Tongue (tissue), 2 donors: ENCODE data around the gene UGT1A10. TPM values are rescaled to one million over a fixed set of nuclear protein-coding genes. Genes with fewer than 3 reads are reported as not detected.
"Not testable (repeated sequence)": the region's sequence is repeated elsewhere in the genome, so short reads cannot be mapped to it uniquely, and the experiment has no call there.

Source experiments
- DNase-seq: peaks from one replicate; pipeline ENCODE4 v3.0.0-alpha.2; 2015
- total RNA-seq: library from RNA; depleted of rRNA; stranded (reverse); fragments of >200 nt; gene quantifications from one replicate; pipeline ENCODE4 v1.2.3, GENCODE V29; 2014

The UGT1A10 gene
- total RNA-seq, 1 donor from 2014 or later, result not detected

DNA sequence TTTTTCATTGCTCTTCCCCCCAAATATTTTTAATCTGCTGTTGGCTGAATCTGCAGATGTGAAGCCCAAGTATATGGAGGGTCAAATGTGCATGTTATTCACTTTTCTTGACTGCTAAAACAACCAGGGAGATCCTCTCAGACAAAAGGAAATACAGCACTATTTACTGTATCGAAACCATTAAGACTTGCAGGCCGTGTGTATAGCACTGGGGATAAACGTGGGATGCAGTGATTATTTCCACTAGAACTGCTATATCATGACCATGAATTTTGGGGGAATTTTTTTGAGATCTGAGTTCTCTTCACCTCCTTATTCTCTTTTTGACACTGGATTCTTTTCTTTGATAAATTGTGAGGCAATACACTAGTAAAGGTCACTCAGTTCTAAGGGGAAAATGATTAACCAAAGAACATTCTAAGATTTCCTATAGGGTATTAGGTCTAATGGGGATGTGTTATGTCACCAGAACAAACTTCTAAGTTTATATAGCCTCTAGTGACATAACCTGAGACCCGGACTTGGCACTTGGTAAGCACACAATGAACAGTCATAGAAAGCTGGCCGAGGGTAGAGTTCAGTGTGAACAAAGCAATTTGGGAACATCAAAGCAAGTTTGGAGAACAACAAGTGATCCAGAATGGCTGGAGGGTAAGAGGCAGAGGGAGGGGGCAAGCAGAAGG lies 109.0 kb downstream of the UGT1A10 start:
- DNase-seq, result no peak

DNA sequence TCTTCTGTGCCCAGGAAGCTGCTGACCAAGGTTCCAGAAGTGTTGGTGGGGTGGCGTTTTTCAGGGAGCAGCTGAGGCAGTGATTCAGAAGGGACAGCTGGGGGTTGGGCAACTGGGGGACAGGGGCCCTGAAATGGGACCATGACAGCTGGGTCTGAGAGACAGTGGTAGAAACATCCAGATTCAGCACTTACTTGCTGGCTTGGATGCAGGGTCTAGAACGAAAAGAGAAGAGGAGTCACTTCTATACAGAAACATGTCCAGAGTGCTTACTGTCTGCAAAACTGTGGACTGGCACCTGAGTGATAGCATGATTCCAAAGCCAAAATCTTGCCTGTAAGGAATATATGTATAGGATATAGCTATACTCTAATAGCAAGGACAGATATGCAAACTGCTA lies 109.6 kb downstream of the UGT1A10 start:
- not testable (repeated sequence) for DNase-seq

DNA sequence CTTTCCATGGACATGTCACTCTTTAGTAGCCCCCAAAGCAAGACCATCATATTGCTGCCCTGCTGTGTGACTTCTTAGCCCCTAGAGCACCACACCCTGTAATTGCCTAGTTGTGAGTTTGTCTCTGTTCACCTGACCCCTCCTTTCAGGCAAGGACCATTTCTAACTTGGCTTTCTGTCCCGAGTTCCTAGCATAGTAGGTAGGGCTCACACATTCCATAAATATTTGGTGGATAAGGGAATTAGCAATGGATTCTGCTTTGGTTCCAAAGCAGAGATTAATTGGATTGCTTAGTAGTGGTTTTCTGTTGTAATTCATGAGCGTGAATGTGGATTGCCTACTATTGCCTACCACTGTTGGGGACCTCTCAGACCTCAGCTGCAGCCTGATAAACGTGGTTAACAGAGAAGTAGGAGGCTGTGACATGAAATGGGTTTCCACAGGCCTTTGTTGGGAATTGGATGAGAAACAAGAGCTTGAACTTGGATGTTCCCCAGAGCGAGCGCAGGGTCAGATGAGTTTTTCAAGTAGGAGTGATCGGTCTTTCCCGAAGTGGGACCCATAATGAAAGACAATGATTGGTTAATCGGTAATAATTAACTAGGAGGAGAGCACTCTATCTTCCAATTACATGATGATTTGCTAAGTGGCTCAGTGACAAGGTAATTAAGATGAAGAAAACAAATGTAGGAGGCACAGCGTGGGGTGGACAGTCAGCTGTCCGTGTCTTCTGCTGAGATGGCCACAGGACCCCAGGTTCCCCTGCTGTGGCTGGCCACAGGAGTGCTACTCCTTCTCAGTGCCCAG lies 110.4 kb downstream of the UGT1A10 start:
- DNase-seq, result no peak

DNA sequence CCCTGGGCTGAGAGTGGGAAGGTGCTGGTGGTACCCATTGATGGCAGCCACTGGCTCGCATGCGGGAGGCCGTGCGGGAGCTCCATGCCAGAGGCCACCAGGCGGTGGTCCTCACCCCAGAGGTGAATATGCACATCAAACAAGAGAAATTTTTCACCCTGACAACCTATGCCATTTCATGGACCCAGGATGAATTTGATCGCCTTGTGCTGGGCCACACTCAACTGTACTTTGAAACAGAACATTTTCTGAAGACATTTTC lies 111.0 kb downstream of the UGT1A10 start:
- DNase-seq, result no peak

DNA sequence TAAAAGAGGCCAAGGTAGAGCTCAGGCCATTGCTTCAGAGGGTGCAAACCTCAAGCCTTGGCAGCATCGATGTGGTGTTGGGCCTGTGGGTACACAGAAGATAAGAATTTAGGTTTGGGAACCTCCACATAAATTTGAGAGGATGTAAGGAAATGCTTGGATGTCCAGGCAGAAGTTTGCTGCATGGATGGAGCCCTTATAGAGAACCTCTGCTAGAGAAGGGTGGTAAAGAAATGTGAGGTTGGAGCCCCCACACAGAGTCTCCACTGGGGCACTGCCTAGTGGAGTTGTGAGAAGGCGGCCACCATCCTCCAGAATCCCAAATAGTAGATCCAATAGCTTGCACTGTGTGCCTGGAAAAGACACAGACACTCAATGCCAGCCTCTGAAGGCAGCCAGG lies 114.4 kb downstream of the UGT1A10 start:
- not testable (repeated sequence) for DNase-seq

DNA sequence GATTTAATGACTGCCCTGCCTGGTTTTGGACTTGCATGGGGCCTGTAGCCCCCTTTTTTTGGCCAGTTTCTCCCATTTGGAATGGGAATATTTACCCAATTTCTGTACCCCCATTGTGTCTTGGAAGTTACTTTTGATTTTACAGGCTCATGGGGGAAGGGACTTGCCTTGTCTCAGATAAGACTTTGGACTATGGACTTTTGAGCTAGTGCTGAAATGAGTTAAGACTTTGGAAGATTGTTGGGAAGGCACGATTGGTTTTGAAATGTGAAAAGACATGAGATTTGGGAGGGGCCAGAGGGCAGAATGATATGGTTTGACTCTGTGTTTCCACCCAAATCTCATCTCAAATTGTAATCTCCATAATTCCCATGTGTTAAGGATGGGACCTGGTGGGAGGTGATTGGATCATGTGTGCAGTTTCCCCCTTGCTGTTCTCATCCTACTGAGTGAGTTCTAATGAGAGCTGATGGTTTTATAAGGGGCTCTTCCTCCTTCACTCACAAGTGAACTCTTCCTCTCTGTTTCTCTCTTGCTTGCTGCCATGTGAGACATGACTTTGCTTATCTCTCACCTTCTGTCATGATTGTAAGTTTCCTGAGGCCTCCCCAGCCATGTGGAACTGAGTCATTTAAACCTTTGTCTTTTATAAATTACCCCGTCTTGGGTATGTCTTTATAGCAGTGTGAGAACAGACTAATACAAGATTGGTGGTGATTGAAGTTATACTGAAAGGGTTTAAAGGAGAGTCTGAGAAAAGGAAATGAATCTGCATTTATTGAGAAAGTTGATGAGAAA lies 115.2 kb downstream of the UGT1A10 start:
- DNase-seq, result not testable (repeated sequence)

DNA sequence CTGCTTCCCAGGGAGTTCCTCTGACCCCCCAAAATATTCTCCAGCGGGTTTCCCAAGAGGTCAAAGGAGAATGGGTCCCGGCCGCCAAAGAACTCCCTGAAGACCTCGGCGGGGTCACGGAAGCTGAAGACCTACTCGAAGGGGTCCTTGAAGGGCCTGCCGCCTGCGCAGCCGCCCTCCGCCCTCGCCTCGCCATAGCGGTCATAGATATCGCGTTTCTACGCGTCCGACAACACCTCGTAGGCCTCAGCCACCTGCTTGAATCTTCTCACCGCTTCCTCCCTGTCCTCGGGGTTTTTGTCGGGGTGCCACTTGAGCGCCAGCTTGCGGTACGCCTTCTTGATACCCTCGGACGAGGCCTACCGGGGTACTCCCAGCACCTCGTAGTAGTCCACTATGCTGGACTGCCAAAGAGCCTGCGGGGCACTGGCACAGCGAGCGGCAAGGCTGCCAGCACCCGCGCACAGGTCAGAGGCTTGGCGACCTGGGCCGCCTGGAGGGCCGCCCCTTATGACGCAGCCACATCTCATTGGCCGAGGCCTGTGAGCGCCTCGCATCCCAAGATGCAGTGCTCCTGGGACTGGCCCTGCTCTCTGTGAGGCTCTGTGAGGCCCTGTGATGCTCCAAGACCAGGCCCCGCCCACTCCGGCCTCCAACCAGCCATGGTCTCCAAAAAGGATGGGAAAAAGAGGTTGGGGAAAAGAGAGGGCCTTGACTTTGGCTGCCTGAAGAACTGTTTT lies 118.8 kb downstream of the UGT1A10 start:
- no peak for DNase-seq

DNA sequence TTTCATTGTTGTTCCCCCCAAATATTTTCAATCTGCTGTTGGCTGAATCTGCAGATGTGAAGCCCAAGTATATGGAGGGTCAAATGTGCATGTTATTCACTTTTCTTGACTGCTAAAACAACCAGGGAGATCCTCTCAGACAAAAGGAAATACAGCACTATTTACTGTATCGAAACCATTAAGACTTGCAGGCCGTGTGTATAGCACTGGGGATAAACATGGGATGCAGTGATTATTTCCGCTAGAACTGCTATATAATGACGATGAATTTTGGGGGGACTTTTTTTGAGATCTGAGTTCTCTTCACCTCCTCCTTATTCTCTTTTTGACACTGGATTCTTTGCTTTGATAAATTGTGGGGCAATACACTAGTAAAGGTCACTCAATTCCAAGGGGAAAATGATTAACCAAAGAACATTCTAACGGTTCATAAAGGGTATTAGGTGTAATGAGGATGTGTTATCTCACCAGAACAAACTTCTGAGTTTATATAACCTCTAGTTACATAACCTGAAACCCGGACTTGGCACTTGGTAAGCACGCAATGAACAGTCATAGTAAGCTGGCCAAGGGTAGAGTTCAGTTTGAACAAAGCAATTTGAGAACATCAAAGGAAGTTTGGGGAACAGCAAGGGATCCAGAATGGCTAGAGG lies 120.3 kb downstream of the UGT1A10 start:
- DNase-seq, result no peak

DNA sequence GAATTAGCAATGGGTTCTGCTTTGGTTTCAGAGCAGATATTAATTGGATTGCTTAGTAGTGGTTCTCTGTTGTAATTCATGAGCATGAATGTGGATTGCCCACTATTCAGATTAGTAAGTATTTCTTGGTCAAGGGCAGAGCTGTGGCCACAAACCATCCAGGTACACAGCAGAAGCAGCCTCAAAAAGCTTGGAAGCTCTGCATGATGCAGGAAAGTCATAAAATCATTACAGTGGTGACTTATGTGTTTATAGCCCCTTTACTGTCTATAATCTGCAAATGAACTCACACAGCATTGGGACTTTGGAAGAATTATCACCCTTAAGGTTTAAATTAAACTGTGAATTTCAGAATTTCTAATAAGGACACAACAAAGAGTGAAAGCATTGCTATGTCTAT lies 121.9 kb downstream of the UGT1A10 start:
- DNase-seq, result no peak

DNA sequence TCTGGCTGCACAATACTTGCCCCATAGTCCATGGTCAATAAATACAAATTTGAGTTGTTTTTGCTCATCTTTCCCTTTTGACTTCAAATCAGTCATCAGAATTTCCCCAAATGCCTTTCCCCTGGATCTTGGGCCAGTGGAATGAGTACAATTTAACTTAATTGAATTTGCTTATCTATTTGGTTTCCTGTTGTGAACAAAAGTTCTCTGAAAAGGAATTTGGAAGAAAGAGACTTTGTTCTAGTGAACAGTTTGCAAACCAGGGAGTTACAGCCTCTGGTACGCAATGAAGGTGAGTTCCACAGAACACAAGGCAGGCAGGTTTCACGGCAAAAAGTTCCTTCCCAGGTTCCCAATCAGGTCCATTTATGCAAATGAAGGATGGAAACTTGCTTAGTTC lies 122.6 kb downstream of the UGT1A10 start:
- DNase-seq, result no peak

DNA sequence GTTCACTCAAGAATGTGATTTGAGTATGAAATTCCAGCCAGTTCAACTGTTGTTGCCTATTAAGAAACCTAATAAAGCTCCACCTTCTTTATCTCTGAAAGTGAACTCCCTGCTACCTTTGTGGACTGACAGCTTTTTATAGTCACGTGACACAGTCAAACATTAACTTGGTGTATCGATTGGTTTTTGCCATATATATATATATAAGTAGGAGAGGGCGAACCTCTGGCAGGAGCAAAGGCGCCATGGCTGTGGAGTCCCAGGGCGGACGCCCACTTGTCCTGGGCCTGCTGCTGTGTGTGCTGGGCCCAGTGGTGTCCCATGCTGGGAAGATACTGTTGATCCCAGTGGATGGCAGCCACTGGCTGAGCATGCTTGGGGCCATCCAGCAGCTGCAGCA lies 123.8 kb downstream of the UGT1A10 start, which contains the start of gene UGT1A1:
UGT1A1 (plus strand) TSS at position 228 of the 400 bp plus-strand sequence; CDS start at position 246, 18 bp downstream.
- DNase-seq, result no peak

DNA sequence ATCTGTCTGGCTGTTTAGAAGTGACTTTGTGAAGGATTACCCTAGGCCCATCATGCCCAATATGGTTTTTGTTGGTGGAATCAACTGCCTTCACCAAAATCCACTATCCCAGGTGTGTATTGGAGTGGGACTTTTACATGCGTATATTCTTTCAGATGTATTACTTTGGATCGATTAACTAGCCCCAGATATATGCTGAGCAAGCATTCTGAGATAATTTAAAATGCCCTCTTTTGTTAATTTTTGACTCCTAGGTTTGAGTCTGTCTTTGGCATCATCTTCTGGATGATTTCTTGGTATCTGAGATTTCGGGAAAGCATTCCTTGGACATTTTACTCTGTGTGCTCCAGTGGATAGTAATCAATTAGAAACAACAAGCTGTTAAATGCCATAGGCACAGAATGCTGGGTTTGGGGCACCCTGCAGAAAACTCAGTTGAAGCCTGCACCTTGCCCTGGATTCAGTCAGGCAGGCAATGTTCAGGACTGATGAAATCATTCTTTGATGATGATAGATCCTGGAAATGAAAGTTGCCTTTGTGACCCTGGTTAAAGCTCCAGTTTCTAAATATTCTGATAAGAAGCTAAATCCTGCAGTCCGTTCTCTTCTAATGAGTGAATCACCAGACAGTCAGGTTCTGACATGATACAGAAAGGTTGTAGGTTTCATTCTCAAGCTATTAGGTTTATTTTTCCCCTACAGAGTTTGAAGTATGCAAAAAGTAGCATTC lies 125.0 kb downstream of the UGT1A10 start:
- no peak for DNase-seq

DNA sequence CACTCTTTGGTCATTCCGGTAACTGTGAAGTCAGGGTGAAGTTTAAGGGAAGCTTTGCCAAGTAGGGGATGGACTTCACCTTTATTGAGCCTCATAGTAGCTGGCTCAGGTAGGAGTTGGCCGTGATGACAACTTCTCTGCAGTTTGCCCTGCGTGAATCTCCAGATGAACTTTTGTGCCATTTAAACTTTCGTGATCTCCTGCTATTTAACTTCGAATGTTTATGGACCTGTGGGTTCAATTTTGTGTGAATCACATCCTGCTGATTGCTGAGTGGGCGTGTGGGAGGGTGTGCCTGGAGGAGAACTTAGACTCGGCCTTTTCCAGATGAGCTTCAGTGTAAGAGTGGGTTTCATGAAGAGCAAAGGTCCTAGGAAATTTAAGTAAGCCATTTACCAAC lies 128.0 kb downstream of the UGT1A10 start:
- DNase-seq, result no peak

DNA sequence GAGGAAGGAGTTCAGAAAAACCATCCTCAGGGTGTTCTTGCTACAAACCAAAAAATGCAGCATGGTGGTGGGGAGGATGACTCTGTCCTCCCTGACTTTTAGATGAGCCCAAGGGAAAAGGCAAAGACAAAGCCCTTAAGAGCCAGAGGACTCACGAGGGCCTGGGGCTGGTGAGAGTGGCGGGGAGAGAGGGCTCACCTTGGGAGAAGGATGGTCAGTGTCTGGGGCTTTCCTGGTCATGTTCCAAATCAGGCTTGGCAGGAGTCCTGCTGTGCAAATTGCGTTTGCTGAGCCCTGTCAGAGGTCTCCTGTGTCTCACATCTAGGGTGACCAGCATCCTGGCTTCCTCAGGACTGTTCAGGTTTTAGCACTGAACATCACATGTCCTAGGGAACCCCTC lies 128.5 kb downstream of the UGT1A10 start:
- no peak for DNase-seq

DNA sequence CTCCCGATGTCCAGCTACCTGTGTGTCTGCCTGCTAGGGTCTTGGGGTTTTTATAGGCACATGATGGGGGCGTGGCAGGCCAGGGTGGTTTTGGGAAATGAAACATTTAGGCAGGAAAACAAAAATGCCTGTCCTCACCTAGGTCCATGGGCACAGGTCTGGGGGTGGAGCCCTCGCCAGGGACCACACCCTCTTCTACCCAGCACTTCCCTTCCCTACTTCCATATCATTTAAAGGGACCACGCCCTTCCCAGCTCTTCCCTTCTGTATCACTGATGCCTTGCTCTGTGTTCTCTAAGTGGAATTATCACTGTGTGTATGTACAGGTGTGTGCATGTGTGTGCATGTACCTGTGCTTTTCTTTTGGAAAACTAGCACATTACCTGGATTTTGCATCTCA lies 130.2 kb downstream of the UGT1A10 start:
- DNase-seq, result no peak

DNA sequence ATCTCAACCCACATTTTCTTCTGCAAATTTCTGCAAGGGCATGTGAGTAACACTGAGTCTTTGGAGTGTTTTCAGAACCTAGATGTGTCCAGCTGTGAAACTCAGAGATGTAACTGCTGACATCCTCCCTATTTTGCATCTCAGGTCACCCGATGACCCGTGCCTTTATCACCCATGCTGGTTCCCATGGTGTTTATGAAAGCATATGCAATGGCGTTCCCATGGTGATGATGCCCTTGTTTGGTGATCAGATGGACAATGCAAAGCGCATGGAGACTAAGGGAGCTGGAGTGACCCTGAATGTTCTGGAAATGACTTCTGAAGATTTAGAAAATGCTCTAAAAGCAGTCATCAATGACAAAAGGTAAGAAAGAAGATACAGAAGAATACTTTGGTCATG lies 131.8 kb downstream of the UGT1A10 start:
- DNase-seq, result no peak

DNA sequence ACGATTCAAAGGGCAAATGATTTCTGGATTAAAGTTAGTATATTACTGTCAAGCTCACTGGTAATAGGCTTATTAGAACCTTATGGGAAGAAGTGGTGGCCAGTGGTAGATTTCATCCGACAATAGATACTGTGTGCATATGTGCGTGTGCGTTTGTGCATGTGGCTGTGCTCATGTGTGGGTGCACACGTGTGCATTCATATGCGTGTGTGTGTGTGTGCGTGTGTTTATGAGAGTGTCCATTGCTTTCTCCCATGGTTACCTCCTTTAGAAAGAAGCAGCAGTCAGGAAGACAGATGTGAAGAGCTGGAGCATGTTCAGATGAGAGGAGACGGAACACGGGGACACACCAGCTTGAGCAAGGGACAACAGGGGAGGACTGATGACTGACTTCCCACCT lies 133.0 kb downstream of the UGT1A10 start:
- no peak for DNase-seq

DNA sequence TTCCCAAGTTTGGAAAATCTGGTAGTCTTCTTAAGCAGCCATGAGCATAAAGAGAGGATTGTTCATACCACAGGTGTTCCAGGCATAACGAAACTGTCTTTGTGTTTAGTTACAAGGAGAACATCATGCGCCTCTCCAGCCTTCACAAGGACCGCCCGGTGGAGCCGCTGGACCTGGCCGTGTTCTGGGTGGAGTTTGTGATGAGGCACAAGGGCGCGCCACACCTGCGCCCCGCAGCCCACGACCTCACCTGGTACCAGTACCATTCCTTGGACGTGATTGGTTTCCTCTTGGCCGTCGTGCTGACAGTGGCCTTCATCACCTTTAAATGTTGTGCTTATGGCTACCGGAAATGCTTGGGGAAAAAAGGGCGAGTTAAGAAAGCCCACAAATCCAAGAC lies 135.9 kb downstream of the UGT1A10 start:
- no peak for DNase-seq

DNA sequence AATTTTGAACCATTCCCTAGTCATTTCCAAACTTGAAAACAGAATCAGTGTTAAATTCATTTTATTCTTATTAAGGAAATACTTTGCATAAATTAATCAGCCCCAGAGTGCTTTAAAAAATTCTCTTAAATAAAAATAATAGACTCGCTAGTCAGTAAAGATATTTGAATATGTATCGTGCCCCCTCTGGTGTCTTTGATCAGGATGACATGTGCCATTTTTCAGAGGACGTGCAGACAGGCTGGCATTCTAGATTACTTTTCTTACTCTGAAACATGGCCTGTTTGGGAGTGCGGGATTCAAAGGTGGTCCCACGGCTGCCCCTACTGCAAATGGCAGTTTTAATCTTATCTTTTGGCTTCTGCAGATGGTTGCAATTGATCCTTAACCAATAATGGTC lies 136.3 kb downstream of the UGT1A10 start:
- no peak for DNase-seq

DNA sequence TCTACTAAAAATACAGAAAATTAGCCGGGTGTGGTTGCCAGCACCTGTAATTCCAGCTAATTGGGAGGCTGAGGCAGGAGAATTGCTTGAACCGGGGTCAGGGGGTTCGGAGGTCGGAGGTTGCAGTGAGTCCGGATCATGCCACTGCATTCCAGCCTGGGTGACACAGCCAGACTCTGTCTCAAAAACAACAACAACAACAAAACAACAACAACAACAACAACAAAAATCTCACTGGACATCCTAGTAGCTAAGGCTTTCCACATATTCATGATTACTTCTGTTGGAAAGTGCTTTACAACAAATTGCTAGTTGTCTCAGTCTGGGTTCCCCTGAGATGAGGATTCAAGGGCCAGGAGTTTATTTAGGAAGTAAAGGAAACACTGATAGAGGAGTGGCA lies 137.6 kb downstream of the UGT1A10 start:
- no peak for DNase-seq

DNA sequence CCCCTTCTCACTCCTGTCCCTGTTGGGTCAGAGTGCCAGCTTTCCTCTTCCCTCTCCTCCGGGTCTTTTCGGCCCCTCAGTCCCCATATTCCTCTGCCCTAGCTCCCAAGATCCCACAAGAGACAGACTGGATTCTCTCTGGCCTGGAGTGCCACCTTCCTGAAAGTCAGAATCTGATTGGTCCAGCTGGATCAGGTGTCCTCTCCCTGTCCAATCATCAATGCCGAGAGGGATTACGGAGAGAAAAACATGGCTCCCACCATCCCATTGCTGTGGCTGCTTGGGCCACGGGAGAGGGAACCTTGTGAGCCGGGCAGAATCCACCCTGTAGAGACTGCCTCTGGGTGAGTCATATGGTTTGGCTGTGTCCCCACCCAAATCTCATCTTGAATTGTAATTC lies 139.2 kb downstream of the UGT1A10 start:
- no peak for DNase-seq
